Measurements from ENCODE around the gene CHD5. TPM values are rescaled to one million over a fixed set of nuclear protein-coding genes. Genes with fewer than 3 reads are reported as not detected.

The CHD5 gene
- total RNA-seq, 4 donors from 2014 or later = 5.5 to 16.9 (median 12.0) TPM

- TF ChIP-seq POLR2A (IDR thresholded peaks at IDR 0.05; ENCODE audit: low read depth) = no peak
- no peak for TF ChIP-seq EP300 (IDR thresholded peaks at IDR 0.05)
- no peak for TF ChIP-seq CTCF (IDR thresholded peaks at IDR 0.05)
- TF ChIP-seq POLR2AphosphoS5 (IDR thresholded peaks at IDR 0.05) = no peak
- Histone ChIP-seq H3K4me3 (no peak overlapping the region), H3K9me3 (no peaks in the 10 kb centered on the region), H3K4me1 (peaks cover 0 to 12% (median 7%) of the 10 kb centered on the region in 4 donors), H3K36me3 (peaks cover 0 to 8% (median 2%) of the 10 kb centered on the region in 4 donors), H3K27me3 (no peaks in the 10 kb centered on the region), H3K27ac (replicated peaks in 1 of 4) (no peak overlapping the region)
- 94% methylated on average over 6 of the region's 6 CpGs for WGBS
- intact Hi-C loops (cut with DNase I) = no loop called here
- DNase-seq (ENCODE audit: extremely low spot score) = no peak
Measured at GRCh38 chr1:6087958-6088357, 92.2 kb downstream of the CHD5 start.

- no peak for DNase-seq (ENCODE audit: extremely low spot score)
- WGBS = 59% methylated on average over 4 of the region's 14 CpGs
- no peaks in the 10 kb centered on the region for H3K27me3 ChIP-seq
- H3K36me3 ChIP-seq = peaks cover 0 to 10% (median 2%) of the 10 kb centered on the region in 4 donors
- no peak for TF ChIP-seq EP300 (IDR thresholded peaks at IDR 0.05)
- no peak for TF ChIP-seq CTCF (IDR thresholded peaks at IDR 0.05)
- TF ChIP-seq POLR2A (IDR thresholded peaks at IDR 0.05; ENCODE audit: low read depth) = no peak
- TF ChIP-seq POLR2AphosphoS5 (IDR thresholded peaks at IDR 0.05) = no peak
- no peak overlapping the region for H3K4me3 ChIP-seq
- intact Hi-C loops (cut with DNase I) = no loop called here
- H3K9me3 ChIP-seq = no peaks in the 10 kb centered on the region
- H3K4me1 ChIP-seq = peaks cover 0 to 18% (median 13%) of the 10 kb centered on the region in 4 donors
- H3K27ac ChIP-seq (replicated peaks in 1 of 4) = no peak overlapping the region
Measured at GRCh38 chr1:6087377-6087772, 92.7 kb downstream of the CHD5 start.

DNA sequence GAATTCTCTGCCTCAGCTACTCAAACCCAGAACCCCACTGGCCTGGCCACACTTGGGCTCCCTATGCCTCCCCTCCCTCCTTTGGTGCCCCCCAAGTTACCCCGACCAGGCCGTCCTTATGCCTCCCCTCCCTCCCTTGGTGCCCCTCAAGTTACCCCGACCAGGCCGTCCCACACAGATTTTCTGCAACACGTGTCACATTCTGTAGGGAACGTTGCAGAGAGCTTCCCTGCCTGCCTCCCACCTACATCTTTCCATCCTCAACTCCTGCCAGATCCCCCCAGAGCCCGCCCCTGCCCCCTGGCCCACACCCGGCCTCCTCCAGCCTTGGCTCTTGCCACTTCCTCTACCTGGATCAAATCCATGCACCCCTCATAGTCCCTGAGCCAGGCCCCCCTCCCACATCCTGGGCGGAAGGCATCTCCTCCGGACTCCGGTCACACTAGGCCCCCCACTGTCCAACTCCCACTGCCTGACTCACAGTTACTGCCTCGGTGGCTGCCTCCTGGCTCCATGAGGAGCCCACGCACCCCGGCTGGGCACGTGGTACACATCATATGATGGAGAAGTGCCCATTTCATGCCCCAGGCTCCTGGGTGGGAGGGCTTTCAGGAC is 93.3 kb downstream of the CHD5 start:
- 76% methylated on average over 15 of the region's 15 CpGs for WGBS

DNA sequence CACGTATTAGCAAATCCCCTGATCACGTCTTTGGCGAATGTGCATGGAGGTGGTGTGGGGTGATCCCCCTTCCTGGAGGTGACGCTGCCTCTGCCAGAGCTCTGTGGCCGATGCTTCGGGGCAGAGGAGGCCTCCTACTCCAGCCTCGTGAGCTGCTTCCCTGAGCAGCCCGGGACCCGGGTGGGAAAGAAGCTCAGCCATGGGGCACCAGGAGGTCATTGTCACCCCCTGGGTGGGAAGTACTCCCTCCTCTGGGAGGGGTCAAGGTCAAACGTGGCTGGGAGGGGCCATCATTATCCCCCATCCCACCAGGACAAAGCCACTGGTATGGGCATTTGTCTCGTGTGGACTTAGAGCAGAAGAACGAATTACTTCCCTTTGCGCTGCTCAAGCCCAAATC is 93.8 kb downstream of the CHD5 start:
- Histone ChIP-seq H3K4me3 (no peak overlapping the region), H3K4me1 (peaks cover 0 to 24% (median 20%) of the 10 kb centered on the region in 4 donors), H3K27ac (replicated peaks in 1 of 4) (no peak overlapping the region), H3K9me3 (no peaks in the 10 kb centered on the region), H3K27me3 (no peaks in the 10 kb centered on the region), H3K36me3 (peaks cover 0 to 12% (median 2%) of the 10 kb centered on the region in 4 donors)
- DNase-seq (ENCODE audit: extremely low spot score) = no peak
- 92% methylated on average over 8 of the region's 13 CpGs for WGBS
- intact Hi-C loops (cut with DNase I) = no loop called here
- TF ChIP-seq EP300 (IDR thresholded peaks at IDR 0.05) = no peak
- no peak for TF ChIP-seq CTCF (IDR thresholded peaks at IDR 0.05)
- TF ChIP-seq POLR2A (IDR thresholded peaks at IDR 0.05; ENCODE audit: low read depth) = no peak
- TF ChIP-seq POLR2AphosphoS5 (IDR thresholded peaks at IDR 0.05) = no peak

More for the DNA sequence above, 93.3 kb downstream of the CHD5 start:
- H3K27me3 ChIP-seq = no peaks in the 10 kb centered on the region
- H3K4me1 ChIP-seq = peaks cover 0 to 23% (median 18%) of the 10 kb centered on the region in 4 donors
- DNase-seq (ENCODE audit: extremely low spot score) = no peak
- no peak overlapping the region for H3K4me3 ChIP-seq
- H3K36me3 ChIP-seq = peaks cover 0 to 13% (median 2%) of the 10 kb centered on the region in 4 donors
- intact Hi-C loops (cut with DNase I) = no loop called here
- H3K27ac ChIP-seq (replicated peaks in 1 of 4) = no peak overlapping the region
- H3K9me3 ChIP-seq = no peaks in the 10 kb centered on the region
- TF ChIP-seq POLR2AphosphoS5 (IDR thresholded peaks at IDR 0.05) (no peak), CTCF (IDR thresholded peaks at IDR 0.05) (no peak), POLR2A (IDR thresholded peaks at IDR 0.05; ENCODE audit: low read depth) (no peak), EP300 (IDR thresholded peaks at IDR 0.05) (no peak)

DNA sequence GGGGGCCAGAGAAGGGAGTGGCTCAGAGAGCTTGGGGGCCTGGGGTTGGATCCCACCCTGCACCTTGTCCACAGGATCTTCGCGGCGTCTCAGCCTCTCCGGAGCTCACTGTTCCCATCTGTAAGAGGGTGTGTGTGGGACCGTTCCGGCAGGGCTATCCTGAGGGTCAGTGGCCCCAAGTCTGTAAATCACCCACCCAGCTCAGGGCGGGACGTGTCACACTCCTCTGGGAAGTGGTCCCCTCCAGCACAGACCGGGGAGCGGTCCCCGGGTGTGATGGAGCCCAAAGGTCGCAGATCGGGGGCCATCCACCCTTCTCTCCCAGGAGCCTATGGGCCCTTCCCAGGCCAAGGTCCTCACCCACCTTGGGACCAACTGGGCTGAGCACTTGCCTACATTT is 94.5 kb downstream of the CHD5 start:
- Histone ChIP-seq H3K9me3 (no peaks in the 10 kb centered on the region), H3K4me3 (no peak overlapping the region), H3K4me1 (peaks cover 0 to 24% (median 20%) of the 10 kb centered on the region in 4 donors), H3K27ac (replicated peaks in 1 of 4) (no peak overlapping the region), H3K27me3 (no peaks in the 10 kb centered on the region), H3K36me3 (peaks cover 0 to 10% (median 2%) of the 10 kb centered on the region in 4 donors)
- TF ChIP-seq POLR2A (IDR thresholded peaks at IDR 0.05; ENCODE audit: low read depth) (no peak), CTCF (IDR thresholded peaks at IDR 0.05) (no peak), EP300 (IDR thresholded peaks at IDR 0.05) (no peak), POLR2AphosphoS5 (IDR thresholded peaks at IDR 0.05) (no peak)
- WGBS = 91% methylated on average over 13 of the region's 13 CpGs
- DNase-seq (ENCODE audit: extremely low spot score) = no peak
- intact Hi-C loops (cut with DNase I) = no loop called here

All from esophagus muscularis mucosa (tissue), 4 donors.